NCI-H510A treated with DMSO at 0.1 percent for 48 hours (cell line): ENCODE data around the gene SLC9A9.
"Not testable (repeated sequence)": the region's sequence is repeated elsewhere in the genome, so short reads cannot be mapped to it uniquely, and the experiment has no call there.

Experiments used
- DNase-seq: peaks from one replicate; lab custom pipeline; 2025; lab: John Stamatoyannopoulos, UW

SLC9A9 gene

DNA sequence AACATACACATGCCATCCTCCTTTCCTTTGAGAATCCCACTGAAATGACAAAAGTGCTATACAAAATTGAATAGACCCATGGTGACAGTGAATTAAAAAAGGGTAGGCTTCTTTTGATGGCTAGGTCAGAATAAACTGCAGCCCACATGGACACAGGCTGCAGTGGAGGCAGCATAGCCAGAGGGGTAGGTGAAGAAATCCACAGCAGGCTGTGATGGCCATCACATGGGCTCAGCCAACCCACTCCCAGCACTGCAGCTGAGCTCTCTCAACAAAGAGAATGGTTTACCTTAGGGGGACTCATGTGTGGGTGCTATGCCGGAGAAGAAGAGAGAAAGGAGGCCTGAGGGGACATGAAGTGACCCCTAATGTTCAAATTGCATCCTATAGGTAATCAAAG lies 397.6 kb downstream of the SLC9A9 start:
- DNase-seq = no peak

DNA sequence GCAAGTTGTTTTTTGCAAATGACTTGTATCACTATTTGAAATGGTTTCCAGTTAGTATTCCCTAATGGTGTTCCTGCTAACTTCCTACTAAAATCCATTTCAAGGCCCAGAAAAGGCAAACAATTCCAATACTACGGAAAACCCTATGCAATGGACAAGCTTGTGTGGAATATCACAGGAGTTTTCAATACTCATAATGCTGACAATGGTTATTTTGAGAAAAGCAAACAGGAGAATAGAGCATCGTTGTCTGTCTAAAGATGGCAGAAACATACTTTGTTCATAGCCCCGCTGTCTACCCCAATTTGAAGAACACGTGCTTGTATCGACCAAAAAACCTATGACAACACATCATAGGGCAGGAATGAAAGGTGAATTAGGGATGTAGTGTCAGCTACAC lies 400.8 kb downstream of the SLC9A9 start:
- DNase-seq = no peak

- no peak for DNase-seq
Measured at GRCh38 chr3:143445118-143445517, 403.1 kb downstream of the SLC9A9 start.

DNA sequence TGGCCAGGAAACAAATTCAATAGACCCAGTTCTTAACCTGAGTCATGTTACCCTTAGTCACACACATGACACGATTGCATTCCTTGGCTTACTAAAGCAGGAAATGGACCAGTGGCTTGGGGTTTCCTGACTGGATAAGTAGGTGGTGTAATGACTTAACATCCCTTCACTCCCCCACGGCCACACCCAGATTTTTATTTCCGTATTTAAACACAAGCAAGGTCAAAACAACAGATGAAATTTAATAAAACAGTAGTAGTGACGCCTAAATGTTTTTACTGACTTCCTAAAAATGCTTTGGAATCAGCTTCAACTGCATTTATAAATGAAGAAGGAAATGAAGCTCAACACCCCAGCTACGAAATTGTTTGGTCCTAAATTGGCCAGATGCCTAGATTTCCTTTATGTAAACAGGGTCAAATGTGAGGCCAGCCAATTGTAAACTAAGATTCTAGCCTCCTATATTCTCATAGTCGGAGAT lies 404.4 kb downstream of the SLC9A9 start:
- DNase-seq = no peak

DNA sequence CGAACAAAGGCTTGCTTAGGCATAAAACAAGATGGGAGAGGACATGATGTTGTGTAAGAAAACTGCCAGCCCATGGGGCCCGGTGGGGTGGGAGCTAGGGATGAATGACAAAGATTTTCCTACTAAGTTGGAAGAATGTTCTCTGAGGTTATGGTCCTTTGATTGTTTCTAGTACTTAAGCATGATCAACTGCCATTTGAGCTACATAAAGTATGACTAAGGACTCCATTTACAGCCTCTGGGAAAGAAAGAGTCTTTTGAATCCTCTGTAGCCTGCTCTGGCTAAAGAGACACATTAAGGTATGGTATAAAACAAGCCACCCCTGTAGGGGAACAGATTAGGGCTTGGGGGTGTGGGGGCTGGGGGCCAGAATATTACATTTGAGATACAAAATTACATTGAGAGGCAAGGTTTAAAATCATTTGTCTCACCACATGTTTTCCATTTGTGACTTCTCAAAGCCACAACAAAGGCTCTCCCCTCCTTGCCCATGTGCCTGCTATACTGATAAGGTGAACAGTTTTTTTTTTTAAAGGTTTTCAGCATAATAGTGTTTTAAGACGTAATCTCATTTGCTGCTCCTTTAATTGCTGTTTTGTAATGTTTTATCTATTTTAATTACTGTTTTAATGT lies 405.3 kb downstream of the SLC9A9 start:
- DNase-seq = no peak

DNA sequence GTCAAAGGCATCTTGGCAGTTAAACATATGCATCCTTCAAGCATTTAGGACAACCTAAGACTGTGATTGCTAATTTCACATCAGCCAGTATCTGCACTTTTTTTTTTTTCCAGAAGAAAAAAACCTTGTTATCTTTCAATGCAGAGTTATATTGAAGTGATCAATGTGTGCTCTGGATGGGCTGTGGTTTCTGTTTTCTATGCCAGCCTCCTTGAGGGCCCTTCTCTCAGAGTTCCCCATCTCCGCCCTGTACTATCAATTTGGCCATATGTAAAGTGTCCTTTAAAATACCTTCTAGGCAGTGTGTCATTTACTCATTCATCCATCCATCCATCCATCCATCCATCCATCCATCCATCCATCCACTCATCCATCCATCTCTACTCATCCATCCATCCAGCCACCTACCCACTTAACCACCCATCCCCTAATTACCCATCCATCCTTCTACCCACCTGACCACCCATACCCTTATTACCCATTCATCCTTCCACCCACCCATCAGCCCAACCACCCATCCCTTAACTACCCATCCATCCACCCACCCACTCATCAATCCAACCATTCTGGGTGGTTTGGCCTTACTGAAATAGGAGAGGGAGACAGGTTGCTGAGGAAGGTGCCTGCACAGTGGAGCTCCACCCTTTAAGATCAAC lies 406.6 kb downstream of the SLC9A9 start:
- DNase-seq = no peak

GRCh38 chr3:143439817-143440216 lies 408.5 kb downstream of the SLC9A9 start:
- DNase-seq = no peak

- DNase-seq = no peak
Measured at GRCh38 chr3:143437405-143437804, 410.9 kb downstream of the SLC9A9 start.

DNA sequence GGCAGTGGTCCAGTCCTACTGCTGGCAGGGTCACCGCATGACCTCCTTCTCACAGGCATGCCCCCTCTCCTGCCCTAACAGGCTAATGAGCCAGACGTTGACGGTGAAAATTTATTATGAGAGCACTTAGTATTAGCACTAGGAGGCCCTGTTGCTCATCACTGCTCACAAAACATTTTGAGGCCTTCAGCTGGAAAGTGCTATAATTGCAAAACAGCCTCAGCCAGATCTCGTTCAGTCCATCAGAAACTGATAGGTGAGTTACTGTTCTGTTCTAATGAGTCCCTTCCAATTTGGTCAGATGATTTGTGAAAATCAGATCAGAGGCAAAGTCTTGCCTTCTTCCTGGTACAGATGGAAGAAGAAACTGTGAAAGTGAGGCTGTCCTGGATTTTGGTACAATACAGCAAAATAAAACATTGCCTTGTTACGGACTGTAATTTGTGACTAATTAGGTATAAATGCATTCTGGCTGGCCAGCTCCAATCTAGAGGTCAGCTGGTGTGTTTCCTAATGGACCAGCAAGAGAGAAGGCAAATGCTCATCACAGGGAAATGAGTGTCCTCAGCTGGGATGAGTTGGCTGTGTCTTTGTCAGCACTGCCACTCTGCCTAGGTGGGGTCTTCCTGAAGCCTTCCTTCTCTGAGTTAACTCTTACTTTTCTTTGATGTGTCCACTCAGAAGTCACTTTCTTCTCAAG lies 411.9 kb downstream of the SLC9A9 start:
- DNase-seq = no peak

DNA sequence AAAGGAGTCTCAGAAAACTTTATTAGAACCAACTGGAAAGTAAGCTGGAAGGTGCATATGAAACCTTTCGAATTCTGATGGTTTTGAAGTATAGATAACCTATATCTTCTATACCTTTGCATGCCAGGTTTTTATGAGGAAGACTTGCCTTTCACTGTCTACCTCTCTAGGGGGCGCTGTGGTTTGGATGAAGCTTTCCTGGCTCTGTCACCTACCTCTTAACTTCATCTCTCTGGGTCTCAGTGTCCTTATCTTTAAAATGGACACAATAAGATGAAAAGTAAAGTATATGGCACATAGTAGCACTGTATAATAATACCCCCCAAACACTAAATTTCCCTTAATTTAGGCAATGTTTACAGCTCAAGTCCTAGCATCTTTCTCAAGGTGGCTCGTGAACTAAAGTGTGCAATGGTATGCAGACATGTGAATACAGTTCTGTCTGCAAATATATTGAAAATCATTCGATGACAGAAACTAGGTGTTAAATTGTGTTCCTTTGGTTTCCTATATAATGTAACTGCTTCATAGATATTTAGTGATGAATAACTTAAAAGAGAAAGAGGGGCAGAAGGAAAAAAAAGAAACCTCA lies 414.4 kb downstream of the SLC9A9 start:
- DNase-seq = no peak

GRCh38 chr3:143431298-143431697 lies 417.0 kb downstream of the SLC9A9 start:
- not testable (repeated sequence) for DNase-seq

DNA sequence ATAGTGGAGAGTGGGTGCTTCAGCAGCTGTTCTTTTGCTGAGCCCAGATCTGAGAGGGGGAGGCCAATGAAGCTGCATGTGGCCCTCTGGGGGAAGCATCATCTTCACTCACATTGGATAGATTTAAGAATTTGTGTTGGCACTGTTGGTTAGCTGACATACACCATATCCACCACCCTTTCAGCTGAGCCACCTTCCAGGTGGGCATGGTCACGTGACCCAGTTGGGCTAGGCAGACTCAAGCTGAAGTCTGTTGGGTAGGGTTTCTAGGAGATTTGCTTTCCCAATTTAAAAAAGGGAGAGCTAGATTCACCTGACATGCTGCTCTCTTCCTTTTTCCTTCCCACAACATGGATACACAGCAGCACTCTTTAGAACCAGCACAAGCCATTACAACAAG lies 417.7 kb downstream of the SLC9A9 start:
- DNase-seq = no peak

DNA sequence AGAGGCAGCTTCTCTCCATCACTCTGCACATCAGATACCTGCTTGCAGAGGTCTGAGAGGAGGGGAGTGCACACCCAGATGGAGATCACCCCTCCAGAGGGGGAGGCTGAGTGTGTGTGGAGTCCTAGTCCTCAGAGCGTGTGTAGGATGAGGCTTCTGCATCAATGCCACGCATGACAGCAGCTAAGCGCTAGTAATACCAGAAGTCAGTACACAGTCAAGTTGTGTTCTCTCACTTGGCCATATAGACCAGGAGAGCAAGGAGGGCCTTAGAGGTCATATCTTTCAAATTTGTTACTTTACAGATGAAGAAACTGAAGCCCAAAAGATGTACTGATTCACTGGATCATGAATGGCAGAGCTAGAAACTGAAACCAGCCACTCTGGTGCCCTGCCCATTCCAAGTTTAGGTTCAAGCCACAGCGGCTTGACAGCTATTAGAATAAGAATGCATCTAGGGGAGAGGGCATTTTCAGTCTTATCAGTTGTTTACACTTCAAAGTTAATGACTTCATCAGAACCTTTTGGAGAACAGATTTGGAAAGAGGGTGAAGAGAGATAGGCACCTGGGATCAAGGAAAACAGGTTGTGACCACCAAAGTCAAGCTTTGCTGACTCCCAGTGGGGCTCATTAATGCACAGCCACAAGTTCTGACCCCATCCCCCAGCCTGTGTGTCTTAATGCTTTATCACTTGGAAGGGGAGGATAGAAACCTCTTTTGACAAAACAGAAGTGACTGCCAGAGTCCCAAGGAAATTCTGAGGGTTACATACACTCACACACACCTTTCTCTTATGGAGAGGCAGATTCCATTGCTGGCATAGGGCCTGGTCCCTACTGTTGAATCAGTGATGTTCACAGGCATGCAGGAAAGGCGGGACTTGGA lies 418.4 kb downstream of the SLC9A9 start:
- DNase-seq = no peak

DNA sequence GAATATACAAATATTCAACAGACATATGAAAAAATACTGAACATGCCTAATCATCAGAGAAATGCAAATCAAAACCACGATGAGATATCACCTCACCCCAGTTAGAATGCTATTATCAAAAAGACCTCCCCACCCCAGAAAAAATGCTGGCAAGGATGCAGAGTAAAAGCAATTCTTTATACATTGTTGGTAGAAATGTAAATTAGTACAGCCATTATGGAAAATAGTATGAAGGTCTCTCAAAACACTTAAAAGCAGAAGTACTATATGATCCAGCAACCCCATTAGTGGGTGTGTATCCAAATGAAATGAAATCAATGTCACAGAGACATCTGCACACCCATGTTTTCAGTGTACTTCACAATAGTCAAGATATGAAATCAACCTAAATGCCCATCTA lies 420.0 kb downstream of the SLC9A9 start:
- no peak for DNase-seq

- no peak for DNase-seq
Measured at GRCh38 chr3:143427631-143428030, 420.6 kb downstream of the SLC9A9 start.

DNA sequence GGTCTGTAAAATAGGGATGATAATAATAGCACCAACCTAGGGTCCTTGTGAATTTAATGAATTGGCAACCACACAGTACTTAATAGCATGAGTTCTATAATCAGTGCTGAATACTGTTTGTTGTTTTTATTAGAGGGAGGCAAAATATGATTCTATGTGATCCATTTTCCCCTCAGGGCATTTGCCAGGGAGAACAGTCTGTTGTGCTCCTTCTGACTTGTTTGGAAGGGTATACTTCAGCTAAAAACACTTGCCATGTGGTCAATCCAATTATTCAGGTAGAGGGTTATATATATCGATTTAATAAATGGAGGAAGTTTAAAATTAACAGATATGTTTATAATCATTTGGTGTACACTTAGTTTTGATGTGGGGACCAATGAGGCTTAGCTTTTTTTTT lies 423.4 kb downstream of the SLC9A9 start:
- no peak for DNase-seq

GRCh38 chr3:143421556-143421955 lies 426.7 kb downstream of the SLC9A9 start:
- DNase-seq = no peak

GRCh38 chr3:143419611-143420010 lies 428.7 kb downstream of the SLC9A9 start:
- DNase-seq = no peak

GRCh38 chr3:143418391-143418790 lies 429.9 kb downstream of the SLC9A9 start:
- no peak for DNase-seq

- no peak for DNase-seq
Measured at GRCh38 chr3:143416229-143416628, 432.0 kb downstream of the SLC9A9 start.

GRCh38 chr3:143414571-143415253 lies 433.6 kb downstream of the SLC9A9 start:
- DNase-seq = no peak
